GM12864 (cell line): ENCODE results near the gene FEZF2.

Experiments
- DNase-seq: peaks from one replicate; pipeline ENCODE4 v3.0.0-alpha.2; 2011; ENCODE audit warnings: low read depth
- H3K4me3 ChIP-seq: 2 replicates; pipeline ENCODE4 v1.5.1; 2011; ENCODE audit warnings: mild to moderate bottlenecking, low read depth, low read length, control low read depth
- CTCF ChIP-seq: IDR thresholded peaks from 2 replicates; pipeline ENCODE4 v1.5.1; 2011; ENCODE audit warnings: low read depth, mild to moderate bottlenecking, moderate library complexity, low read length, control low read depth, inconsistent platforms; ENCODE audit errors: missing control alignments

FEZF2 gene

GRCh38 chr3:62378921-62379320 lies 5.6 kb upstream of the FEZF2 start:
- no peak overlapping the region for H3K4me3 ChIP-seq
- no peak for DNase-seq
- TF ChIP-seq CTCF = no peak

DNA sequence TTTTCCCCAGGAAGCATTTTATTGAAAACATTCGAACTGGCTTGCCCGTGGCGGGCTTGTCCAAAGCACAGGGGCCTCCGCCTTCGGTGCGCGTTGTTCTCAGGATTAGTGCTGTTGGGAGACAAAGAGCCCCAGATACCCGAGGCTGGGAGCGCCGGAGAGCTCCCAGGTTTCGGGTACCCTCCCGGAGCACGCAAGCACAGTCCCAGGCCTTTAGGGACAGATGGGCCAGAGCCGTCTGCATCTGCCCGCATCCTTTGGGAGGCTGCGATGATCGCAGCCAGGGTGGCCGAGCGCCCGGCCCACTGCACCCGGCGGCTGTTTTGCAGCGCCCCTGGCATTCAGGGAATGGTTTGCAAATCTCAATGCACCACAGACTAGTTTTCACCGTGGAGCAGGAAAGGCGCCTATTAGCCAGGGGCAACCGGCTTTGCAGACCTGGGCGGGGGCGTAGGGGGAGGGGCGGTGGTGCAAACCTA lies 5.0 kb upstream of the FEZF2 start:
- DNase-seq = no peak
- H3K4me3 ChIP-seq = no peak overlapping the region
- no peak for TF ChIP-seq CTCF

DNA sequence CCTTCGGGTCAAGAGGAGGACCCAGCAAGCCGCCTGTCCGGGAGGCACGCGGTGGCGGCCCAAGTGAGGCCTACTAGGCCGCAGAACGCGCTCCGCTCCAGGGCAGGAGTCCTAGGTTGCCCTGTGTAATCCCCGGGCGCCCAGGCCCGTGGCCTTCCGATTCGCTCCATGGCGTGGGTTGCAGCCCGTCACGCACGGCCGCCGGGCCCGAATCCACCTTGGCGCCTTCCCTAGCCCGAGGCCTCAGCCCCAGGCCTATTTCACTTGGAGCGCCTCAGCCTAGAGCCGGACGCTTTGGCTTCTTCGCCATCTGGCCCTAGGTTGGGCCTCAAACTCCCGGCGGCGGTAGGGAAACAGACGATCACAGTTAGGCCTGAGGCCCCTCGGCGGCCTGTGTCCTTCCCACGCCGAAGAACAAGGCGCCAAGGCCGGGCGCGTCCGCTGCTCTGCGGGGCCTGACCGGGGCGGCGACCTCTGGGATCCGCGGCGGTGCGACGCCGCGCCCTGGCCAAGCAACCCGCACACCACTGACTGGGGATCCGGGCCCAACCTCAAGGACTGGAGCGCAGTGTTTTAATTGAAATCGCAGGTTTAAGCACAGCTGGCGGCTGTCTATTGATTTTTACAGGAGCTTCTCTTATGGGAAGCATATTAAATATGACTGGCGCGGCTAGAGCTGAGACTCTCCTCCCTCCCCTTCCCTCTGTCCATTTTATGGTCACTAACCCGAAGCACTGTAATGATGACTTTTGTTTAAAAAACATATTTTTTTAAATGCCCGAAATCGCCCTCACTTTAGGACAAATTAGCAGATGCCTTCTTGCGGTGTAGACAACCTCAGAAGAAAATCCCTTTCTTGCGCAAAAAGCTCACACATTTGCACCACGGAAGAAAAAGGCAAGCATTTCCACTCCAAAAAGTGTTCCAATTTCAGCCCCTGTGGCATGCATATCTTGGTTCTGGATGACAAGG lies 3.8 kb upstream of the FEZF2 start:
- H3K4me3 ChIP-seq = no peak overlapping the region
- TF ChIP-seq CTCF = no peak

DNA sequence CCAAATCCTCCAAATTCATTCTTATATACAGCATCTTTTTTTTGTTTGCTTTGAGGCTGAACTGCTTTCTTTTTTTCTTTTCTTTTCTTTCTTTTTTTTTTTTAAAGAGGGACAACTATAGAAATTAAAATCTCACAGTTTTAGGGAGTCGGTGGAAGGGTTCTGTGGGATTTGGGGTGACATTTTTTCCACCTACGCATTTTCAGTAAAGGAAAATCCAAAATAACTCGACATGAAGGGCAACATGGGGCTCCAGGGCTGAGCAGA lies 3.0 kb upstream of the FEZF2 start:
- no peak overlapping the region for H3K4me3 ChIP-seq
- DNase-seq = no peak
- TF ChIP-seq CTCF = no peak

More for the DNA sequence above, 3.8 kb upstream of the FEZF2 start:
- no peak for DNase-seq

DNA sequence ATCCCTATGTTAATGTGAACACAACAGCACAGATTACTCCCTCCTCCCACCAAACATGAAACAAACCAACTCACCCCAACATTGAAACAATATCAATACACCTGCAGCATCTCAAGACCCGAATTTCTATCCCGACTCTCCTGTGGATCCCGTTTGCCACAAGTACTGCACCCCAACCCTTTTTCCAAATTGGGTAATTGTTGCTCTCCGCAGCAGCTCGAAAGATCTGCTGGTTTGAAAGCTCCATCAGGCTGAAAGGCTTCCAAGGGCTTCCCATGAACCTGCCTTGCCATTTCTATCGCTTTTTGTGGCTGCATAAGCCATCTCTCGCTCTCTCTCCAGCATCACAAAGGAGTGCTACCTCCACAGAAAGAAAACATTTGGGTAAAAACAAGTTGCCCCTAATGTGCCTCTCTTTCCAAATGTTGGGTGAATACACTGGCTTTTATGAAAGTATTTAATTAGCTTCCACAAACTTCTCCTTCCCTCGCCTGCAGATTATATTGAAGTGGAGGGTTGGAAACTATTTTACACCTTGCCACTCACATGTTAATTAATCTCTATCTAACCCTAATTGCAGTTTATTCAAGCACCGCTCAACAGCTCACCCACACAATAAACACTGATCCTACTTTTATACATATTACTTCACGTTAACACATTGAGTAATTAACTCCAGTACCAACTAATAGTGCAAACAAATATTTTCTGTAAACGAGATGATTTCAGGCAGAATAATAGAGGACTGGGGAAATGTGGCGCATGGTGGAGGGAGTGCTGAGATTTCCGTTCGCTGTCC lies 2.5 kb upstream of the FEZF2 start:
- no peak overlapping the region for H3K4me3 ChIP-seq
- no peak for TF ChIP-seq CTCF
- no peak for DNase-seq

- no peak for TF ChIP-seq CTCF
- no peak overlapping the region for H3K4me3 ChIP-seq
- no peak for DNase-seq
Measured at GRCh38 chr3:62374341-62375218, 1.2 kb upstream of the FEZF2 start.
